HG03571 (cell line): ENCODE measurements around the gene UNC5B.

Experiments used
- ATAC-seq: cut with Tn5 transposase; IDR thresholded peaks from one replicate; pipeline ENCODE4 v1.9.1; 2021; ENCODE audit not compliant: unreplicated experiment

UNC5B gene

DNA sequence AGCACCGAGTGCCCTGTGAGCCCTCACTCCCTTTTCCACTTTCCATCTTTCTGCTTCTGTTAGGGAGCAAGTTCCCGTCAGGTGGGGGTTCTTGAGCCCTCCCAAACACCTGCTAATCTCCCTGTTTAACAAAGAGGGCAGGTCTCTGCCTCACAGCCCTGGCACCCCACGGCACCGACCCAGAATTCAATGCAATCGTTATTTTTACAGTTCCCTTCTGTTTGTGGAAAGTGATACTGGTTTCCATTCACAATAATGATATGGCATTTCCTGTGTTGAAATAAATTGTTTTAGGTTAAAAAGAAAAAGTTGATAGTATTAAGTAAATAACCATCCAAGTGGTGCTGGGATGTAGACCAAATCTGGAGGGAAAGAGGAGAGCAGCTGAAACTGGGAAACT, 67.8 kb downstream of the UNC5B start:
- ATAC-seq: no peak

DNA sequence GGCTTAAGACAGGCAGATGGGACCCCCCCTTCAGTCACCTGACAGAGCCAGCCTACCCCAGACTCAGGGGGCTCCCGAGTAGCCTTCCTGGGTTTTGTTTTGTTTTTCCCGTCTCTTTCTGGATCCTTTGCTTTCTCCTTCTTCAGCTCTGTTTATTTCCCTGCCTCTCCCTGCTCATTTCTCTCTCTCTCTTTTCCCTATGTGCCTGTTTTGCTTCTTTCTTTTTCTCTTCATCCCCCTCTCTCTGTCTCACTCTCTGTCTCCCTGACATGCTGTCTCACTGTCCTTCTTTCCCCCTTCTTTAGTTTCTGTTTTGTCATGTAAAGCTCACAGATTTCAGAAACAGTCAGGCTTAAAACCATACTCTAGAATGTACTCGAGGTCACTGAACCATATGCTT, 68.5 kb downstream of the UNC5B start:
- no peak for ATAC-seq

DNA sequence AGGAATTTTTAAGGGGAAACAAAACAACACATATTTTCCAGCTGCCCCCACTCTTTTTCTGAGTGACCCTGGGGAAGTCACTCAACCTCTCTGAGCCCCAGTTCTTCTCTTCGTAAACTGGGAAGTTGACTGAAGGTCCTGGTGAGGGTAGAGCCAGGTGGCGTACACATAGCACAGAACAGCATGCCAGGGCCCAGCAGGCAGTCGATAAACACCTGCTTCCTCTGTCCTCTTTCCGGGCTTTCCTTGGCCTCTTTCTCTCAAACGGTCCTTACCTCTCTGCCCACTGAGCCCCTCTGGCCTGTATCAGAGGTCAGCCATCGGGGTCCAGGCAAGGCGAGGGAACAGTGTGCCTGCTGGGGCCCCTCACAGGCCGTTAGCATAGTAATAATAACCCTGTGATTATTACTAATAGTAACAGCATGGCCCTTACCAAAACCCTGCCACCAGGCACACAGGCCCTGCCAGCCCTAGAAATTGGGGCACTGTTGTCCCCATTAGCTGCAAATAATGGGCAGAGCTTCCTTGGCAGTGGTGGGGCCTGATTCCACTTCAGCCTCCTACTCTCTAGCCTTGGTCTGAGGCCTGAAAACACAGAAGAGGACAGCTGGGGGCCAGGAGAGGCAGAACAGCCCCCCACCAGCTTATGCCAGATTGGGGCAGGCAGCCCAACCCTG, 69.4 kb downstream of the UNC5B start:
- ATAC-seq: no peak

DNA sequence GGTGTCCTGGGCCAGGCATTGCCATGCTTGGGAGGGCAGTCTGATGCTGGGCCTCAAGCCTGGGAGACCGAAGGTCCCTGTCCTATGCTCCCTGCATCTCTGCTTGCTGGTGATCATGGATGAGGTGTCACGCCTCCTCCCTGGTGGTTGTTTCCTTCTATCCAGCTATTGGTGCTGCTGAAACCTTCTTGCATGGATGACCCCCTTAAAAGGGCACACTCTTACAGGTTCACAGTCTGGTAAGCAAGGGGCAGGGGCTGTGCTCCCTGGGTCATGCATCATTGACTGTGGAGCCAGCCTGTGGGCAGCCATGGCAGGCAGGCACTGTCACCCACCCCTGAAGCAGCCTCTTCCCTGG, 69.9 kb downstream of the UNC5B start:
- no peak for ATAC-seq

DNA sequence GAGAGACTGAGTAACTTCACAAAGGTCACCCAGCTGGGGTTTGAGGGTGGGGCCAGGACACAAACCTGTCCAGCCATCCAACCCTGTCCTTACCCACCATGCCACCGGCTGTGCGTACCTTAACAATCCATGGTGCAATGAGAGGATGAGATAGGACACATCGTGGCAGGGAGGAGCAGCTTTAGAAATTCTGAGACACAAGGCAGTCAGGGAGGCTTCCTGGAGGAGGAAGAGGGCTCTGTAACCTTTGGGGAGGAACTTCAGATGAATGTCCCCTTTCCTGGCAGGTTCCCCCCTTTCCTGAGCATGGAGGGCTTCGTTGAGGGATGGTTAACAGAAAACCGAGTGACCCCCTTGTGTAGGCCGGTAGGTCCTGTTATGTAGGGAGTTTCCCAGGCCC, 71.0 kb downstream of the UNC5B start:
- ATAC-seq: no peak

DNA sequence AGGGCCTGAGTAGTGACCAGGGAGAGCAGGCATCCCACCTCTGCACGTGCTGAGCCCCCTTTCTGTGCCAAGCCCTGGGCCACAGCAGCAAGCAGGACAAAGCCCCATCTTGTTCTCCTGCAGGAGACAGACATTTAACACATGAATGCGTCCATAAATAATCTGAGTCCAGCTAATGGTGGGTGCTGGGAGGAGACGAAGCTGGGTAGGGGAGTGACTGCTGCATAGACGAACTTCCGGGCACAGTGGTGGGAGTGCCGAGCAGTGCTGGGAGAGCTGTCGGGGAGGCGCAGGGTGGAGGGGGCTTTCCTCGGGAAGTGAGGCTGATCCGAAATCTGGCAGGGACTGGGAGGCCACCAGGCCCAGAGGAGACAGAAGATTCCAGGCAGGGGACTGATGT, 71.5 kb downstream of the UNC5B start:
- no peak for ATAC-seq

DNA sequence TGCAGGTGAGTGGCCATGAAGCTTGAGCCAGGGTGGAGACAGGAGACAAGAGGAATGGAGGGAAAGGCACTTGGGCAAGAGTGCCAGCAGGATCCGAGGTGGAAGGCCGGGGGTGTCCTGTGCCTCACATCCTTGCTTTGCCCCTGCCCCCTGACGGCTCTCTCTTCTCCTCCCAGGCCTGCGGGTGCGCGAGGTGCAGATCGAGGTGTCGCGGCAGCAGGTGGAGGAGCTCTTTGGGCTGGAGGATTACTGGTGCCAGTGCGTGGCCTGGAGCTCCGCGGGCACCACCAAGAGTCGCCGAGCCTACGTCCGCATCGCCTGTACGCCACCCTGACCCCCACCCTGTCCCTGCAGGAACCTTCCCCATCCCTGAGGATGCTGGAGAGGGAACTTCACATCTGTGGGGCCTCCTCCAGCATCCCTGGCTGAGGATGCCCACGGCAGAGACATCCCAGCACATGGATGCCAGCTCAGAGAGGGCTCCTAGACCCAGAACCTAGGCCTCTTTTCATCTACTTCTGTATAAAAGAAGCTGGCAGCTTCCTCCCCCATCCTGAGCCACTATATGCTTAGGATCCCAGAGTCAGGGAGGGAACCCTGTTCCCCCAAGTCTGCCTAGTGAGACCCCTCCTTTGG, 72.3 kb downstream of the UNC5B start:
- no peak for ATAC-seq

DNA sequence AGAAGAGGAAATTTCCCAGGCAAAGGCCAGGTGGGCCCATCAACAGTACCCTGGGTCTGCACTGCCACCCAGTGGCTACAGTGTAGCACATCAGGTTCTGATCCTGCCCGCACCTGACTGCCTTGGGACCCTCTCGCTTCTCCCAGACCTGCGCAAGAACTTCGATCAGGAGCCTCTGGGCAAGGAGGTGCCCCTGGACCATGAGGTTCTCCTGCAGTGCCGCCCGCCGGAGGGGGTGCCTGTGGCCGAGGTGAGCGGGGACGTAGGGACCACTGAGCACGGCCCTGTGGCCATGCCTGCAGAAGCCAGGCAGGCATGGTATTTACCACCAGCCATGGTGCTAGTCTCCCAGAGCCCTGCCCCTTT, 72.8 kb downstream of the UNC5B start:
- no peak for ATAC-seq

DNA sequence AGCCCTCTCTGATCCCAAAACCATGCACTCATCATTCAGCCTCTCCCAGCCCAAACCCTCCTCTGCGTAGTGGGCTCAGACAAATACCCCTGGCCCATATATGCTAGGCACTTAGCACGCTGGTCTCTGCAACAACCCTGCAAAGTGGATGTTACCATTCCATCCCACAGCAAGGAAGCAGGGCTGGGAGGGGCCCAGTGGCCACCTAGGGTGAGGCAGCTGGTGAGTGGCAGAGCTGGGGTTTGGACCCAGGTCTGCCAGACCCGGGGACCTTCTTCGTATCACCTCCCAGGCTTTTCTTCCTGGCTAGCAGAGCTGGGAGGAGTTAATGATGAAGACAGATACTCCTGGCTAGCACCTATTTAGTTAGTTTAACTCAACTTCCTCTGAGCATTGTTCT, 73.6 kb downstream of the UNC5B start:
- ATAC-seq: no peak

DNA sequence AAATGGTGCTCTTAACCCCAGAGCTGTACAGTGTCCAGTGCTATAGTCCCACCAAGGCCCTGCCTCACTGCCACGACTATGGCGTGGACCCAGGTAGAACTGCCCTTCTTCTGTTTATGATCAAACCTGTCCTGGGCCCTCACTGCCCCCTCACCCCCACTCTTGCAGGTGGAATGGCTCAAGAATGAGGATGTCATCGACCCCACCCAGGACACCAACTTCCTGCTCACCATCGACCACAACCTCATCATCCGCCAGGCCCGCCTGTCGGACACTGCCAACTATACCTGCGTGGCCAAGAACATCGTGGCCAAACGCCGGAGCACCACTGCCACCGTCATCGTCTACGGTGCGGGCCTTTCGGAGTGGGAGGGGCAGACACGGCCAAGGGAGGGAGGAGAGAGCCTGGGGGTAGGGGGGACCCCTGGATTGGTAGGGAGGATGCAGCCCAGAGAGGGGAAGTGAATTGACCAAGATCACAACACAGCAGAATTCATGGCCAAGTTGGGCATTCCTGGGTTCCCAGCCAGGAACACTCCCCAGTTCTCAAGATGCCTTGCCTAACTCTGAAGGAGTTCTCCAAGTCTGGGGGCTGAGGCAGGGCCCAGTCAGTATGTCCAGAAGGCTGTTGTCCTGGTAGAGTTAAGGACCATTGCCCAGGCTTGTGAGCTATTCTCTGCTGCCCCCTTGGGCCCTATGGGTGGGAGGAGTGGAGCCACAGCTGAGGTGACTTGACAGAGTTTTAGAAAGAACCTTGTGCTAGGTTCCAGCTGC, 74.3 kb downstream of the UNC5B start:
- no peak for ATAC-seq

DNA sequence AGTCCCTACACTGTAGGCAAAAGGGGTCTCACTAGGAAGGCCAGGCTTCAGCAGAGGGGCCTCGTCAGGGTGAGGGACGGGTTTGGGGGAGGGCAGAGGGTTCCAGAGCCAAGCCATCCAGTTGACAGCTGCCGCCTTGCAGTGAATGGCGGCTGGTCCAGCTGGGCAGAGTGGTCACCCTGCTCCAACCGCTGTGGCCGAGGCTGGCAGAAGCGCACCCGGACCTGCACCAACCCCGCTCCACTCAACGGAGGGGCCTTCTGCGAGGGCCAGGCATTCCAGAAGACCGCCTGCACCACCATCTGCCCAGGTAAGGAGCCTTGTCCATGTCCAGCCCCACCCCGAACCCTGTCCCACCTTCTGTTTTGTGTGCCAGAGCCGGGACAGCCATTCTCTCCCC, 75.1 kb downstream of the UNC5B start:
- ATAC-seq: no peak

DNA sequence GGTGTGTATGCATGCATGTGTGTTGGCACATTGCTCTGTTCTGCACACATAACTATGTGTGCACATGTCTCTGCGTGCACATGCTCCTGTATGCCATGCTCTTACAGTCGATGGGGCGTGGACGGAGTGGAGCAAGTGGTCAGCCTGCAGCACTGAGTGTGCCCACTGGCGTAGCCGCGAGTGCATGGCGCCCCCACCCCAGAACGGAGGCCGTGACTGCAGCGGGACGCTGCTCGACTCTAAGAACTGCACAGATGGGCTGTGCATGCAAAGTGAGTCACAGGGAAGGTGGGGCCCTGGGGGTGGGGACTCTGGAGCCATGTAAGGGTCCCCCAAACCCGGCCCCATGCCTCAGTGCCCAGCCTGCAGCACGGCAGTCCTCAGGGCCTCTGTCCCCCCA, 76.1 kb downstream of the UNC5B start:
- ATAC-seq: no peak

DNA sequence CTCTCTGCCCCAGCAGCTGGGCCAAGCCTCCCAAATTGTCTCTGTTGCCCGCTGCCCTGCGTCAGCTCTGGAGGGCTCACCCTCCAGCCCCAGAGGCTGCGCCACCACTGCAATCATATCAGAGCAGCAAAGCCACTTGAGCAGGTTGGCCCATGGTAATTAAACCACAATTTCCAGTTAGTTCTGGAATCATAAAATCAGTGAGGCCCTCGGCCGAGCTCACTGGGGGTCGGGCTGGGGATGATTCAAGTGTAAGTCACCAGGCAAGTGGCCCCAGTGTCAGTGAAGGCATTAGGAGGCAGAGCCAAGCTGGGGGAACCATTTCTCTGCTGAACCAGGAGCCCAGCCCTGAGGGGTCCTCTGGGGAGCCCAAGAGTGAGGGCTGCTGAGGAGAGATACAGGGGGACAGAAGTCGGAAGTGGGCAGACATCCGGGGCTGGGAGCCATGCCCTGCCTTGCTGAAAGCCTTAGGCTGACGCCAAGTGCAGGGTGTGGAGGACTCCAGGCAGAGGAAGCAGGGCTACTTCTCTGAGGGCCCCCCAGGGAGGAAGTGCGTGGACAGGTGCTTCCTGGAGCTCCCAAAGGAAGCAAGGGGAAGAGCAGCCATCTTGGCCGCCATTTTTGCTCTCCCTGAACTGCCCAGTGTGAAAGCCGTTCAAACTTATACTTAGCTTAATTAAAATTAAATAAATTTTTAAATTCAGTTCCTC, 77.2 kb downstream of the UNC5B start:
- no peak for ATAC-seq

DNA sequence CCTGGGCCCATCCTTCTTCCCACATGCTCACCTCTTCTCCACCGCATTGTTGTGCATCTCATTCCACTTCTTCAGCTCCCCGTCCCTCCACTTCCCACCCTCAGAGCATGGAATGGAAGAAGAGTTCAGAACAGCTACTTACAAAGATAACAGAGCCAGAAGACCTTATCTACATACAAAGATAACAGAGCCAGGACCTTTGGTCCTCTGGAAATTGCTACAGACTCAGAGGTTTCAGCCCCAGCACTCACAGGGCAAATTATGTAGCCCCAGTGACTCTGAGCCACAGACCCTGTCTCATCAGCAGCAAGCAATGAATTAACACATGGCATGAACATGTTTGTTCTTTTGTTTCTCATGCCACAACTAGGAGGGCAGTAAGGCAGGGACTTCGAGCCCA, 78.0 kb downstream of the UNC5B start:
- ATAC-seq: no peak

DNA sequence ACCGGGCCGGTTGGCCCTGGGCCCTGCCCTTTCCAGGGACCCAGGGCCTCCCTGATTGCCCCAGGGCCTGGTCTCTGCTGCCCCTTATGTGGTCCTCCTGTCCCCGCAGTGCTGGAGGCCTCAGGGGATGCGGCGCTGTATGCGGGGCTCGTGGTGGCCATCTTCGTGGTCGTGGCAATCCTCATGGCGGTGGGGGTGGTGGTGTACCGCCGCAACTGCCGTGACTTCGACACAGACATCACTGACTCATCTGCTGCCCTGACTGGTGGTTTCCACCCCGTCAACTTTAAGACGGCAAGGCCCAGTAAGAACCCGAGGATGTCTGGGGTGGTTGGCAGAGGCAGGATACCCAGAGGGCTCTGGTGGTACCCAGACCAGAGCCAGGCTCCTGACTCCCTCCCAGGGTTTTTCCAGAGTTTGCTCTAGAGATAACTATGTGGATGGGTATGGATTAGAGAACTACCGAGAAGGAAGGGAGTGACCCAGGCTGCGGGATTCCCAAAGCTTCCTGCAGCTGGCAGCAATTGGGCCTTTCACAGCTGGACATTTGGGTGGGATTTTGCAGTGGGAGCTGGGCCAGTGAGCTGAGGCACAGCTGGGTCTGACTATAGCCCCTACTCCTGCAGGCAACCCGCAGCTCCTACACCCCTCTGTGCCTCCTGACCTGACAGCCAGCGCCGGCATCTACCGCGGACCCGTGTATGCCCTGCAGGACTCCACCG, 78.6 kb downstream of the UNC5B start:
- no peak for ATAC-seq

DNA sequence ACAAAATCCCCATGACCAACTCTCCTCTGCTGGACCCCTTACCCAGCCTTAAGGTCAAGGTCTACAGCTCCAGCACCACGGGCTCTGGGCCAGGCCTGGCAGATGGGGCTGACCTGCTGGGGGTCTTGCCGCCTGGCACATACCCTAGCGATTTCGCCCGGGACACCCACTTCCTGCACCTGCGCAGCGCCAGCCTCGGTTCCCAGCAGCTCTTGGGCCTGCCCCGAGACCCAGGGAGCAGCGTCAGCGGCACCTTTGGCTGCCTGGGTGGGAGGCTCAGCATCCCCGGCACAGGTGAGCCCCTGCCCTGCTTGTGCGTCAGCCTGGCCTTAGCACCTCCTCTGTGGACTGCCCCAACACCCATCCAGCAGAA, 79.1 kb downstream of the UNC5B start:
- ATAC-seq: no peak

DNA sequence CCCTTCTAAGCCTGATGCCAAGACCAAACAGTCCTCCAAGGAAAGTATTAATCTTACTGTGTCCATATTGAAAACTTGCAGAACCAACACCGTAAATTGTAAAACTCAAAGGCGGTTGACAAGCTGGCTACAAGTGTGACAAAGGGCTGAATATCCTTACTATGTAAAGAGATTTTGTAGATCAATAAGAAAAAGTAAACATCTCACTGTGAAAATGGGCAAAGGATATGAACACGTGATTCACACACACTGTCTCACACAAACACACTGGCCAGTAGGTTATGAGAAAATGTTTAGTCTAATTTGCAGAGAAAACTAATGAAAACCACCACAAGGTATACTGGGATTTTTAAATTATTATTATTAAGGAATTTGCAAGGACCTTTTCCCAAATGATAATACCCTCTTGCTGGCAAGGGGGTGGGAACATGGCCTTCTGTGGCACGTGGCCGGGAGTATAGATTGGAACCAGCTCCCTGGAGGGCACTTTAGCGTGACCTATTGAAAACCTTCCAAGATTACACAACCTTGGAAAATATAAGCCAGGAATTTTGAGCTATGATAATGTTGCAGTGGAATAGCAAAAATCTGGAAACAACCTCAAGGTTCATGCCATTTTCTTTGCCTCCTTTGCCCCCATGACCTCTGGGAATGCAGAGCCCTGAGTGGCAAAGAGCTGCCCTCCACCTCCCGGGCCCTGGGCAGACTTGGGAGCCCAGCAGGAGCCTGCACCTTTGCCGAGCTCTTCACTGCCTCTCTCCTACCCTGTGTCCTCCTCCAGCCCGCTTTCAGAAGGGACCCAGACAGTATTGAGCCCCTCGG, 80.5 kb downstream of the UNC5B start:
- ATAC-seq: no peak

DNA sequence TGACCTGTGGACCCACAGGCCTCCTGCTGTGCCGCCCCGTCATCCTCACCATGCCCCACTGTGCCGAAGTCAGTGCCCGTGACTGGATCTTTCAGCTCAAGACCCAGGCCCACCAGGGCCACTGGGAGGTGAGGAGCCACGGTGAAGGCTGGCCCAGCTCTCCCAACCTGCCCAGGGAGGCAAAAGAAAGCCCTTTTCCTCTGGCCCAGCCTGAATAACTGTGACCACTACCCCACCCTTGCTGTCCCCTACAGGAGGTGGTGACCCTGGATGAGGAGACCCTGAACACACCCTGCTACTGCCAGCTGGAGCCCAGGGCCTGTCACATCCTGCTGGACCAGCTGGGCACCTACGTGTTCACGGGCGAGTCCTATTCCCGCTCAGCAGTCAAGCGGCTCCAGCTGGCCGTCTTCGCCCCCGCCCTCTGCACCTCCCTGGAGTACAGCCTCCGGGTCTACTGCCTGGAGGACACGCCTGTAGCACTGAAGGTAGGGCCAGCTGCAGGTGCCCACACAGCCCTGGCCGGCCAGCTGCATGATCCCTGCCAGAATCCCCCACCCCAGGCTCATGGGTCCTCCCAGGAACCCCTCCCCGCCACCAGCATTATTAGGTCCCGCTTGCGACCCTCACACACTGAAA, 81.2 kb downstream of the UNC5B start:
- ATAC-seq: no peak

DNA sequence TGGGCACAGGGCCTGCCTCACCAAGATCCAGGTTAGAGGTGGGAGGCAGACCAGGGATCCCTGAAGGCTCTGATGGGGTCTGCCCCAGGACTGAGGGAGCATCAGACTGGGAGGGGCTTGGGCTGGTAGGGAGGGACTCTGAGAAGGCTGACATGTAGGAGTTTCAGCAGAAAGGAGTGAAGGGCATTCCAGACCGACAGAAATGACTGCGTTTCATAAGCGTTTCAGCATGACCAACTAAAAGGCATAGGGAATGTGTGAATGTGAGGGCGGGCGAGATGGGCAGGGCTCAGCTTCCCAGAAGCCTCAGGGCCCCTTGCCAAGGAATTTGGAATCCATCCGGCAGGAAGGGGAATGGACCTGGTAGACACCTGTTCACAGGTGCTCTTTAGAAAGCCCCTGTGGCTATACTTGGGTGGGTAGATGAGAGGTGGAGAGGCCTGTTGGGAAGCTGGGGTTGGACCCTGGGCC, 81.8 kb downstream of the UNC5B start:
- no peak for ATAC-seq

DNA sequence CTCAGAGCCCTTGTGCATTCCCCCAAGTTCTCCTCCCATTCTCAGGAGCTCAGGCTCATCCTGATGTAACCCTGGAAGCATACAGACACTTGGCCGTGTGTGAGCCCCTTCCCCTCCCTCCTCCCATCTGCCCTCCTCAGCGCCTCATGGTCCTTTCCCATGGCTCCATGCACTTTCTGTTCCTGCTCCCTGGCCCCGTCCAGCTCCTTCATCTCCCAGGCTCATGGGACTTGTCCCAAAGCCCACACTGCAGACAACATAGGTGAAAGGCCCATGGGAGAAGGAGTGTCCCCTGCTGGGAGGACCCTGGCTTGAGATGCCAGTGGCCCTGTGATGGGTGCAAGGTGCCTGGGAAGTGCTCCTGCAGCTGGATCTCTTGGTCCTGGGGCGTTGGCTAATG, 82.5 kb downstream of the UNC5B start:
- ATAC-seq: no peak
